NCI-H2081 (cell line): ENCODE data around the gene UNC80.
"Not testable (repeated sequence)": the region's sequence is repeated elsewhere in the genome, so short reads cannot be mapped to it uniquely, and the experiment has no call there.

ENCODE experiments used
- DNase-seq, 2 experiments: peaks; one replicate each; lab custom pipeline; 2025; lab: John Stamatoyannopoulos, UW

The UNC80 gene, protein sequence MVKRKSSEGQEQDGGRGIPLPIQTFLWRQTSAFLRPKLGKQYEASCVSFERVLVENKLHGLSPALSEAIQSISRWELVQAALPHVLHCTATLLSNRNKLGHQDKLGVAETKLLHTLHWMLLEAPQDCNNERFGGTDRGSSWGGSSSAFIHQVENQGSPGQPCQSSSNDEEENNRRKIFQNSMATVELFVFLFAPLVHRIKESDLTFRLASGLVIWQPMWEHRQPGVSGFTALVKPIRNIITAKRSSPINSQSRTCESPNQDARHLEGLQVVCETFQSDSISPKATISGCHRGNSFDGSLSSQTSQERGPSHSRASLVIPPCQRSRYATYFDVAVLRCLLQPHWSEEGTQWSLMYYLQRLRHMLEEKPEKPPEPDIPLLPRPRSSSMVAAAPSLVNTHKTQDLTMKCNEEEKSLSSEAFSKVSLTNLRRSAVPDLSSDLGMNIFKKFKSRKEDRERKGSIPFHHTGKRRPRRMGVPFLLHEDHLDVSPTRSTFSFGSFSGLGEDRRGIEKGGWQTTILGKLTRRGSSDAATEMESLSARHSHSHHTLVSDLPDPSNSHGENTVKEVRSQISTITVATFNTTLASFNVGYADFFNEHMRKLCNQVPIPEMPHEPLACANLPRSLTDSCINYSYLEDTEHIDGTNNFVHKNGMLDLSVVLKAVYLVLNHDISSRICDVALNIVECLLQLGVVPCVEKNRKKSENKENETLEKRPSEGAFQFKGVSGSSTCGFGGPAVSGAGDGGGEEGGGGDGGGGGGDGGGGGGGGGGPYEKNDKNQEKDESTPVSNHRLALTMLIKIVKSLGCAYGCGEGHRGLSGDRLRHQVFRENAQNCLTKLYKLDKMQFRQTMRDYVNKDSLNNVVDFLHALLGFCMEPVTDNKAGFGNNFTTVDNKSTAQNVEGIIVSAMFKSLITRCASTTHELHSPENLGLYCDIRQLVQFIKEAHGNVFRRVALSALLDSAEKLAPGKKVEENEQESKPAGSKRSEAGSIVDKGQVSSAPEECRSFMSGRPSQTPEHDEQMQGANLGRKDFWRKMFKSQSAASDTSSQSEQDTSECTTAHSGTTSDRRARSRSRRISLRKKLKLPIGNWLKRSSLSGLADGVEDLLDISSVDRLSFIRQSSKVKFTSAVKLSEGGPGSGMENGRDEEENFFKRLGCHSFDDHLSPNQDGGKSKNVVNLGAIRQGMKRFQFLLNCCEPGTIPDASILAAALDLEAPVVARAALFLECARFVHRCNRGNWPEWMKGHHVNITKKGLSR (N-terminal part only)

GRCh38 chr2:209771474-209772289 is at the start of gene UNC80:
Gene UNC80 (plus strand): TSS chr2:209771832. CDS start chr2:209772073, 241 bp downstream.
- DNase-seq: peak; percentile 60 to 74

GRCh38 chr2:209726311-209726710 is 45.3 kb upstream of the UNC80 start:
- DNase-seq: no peak

DNA sequence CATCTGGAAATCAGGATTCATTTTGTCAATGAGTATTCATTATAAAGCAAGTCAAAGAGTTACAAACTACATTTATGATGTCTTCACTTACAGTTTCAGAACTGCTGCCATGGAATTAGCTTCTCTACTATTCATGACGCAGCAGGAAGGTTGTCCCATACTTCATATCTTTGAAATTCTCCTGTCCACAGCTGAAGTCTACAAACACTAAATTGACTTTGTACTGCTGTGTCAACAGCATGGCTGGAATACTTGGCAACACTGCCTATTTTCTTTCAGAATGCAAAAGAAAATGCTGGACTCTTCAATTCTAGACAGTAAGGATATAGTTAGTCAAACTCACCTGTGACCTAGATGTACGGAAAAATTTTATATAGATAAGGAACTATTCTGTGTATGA is 44.6 kb upstream of the UNC80 start:
- no peak for DNase-seq

DNA sequence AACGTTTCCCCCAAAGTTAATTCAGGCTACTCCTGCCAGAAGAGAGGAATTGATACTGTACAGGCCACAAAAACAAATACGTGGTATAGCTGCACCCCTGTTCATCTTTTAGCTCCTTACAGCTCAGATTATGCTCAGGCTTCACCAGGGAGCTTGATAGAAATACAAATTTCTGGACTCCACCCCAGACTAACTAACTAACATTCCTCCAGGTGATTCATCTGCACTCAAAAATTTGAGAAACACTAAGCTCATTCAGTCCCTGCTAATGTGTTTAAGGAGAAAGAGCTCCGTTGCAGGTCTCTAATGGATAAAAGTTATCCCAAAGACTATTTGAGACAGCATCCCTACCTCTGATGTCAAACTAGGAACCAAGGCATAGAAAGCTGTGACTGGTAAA is 36.8 kb upstream of the UNC80 start:
- no peak for DNase-seq

- no peak for DNase-seq
These were observed 29.7 kb upstream of the UNC80 start for GRCh38 chr2:209741953-209742352.

DNA sequence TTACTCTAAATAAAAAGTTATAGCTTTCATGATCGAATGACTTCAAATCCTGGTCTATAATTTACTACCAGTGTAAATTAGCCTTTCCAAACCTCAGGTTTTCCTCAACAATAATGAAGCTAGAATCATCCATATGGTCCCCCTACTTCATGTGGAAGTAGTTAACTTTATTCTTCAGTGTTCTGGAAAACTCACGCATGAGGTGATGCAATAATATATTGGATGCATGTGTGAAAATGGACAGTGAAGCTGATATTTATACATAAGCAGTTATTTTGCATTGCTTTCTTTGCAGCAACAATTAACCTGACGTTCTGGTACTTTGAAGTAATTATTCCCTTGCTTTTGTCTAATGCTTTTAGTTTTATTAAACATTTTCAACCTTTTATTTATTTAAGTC is 18.6 kb upstream of the UNC80 start:
- DNase-seq: no peak

GRCh38 chr2:209757163-209757562 is 14.5 kb upstream of the UNC80 start:
- no peak for DNase-seq

GRCh38 chr2:209761566-209761965 is 10.1 kb upstream of the UNC80 start:
- DNase-seq: no peak

GRCh38 chr2:209762563-209762962 is 9.1 kb upstream of the UNC80 start:
- DNase-seq: no peak

DNA sequence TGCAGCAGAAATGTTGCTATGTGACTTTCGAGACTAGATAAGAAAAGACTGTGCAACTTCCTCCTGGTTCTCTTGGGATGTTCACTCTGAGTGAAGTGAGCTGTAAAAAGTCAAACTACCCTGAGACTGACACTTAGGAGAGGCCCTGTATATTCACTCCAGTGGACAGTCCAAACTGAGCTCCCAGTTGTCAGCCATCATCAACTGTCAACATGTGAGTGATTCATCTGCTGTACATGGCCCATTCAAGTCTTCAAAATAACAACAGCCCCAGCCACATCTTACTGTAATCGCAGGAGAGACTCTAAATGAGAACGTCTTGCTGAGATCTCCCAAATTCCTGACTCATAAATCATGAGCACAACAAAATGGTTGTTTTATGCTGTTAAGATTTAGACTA is 8.5 kb upstream of the UNC80 start:
- no peak for DNase-seq

- DNase-seq: no peak
These were observed 5.0 kb upstream of the UNC80 start for GRCh38 chr2:209766613-209767012.

GRCh38 chr2:209767316-209767715 is 4.3 kb upstream of the UNC80 start:
- DNase-seq: no peak

DNA sequence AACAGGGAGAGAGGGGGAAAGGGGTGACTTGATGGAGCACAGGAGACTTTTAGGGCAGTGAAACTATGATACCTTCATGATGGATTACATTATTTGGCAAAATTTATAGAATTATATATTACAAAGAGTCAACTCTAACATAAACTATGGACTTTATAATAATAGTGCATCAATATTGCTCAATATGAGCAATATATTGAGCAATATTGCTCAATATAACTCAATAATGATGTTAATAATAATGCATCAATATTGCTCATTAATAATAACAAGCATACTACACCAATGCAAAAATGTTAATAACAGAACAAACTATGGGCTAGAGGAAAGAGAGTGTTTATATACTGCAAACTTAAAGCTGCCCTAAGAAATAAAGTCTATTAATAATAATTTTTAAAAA is 3.1 kb upstream of the UNC80 start:
- no peak for DNase-seq

DNA sequence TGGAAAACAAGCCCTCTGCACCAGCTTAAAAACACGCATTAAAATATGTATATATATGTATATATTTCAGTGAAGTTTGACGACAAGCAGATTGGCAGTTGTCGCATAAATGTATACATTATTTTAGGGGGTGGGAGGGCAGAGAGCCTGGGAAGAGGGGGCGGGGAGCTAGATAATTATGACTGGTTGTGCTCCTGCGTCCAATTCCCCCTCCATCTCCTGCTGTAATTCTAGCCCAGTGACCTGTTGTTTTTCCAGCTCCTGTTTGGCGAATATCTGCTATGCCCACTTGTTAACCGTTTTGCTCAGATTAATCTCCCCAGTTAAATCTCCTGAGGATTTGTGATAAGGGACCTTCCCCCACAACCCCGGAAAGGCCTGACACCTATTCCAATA is 656 bp downstream of the UNC80 start:
- peak; percentile 50 to 77 for DNase-seq

GRCh38 chr2:209773377-209773776 is 1.7 kb downstream of the UNC80 start:
- DNase-seq: peak; percentile 36 to 58

GRCh38 chr2:209787416-209787815 is 15.8 kb downstream of the UNC80 start:
- no peak for DNase-seq

DNA sequence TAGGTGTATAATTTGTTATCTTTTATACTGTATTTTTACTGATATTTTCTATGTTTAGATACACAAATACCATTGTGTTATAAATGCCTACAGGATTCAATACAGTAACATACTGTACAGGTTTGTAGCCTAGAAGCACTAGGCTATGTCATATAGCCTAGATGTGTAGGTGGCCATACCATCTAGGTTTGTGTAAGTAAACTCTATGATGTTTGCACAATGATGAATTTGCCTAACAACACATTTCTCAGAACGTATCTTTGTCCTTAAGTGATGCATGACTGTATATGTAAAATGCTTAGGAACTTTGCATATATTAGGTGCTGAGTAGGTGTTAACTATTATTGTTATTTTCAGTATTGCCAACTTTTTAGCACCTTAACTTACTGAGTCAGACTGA is 17.3 kb downstream of the UNC80 start:
- DNase-seq: no peak

DNA sequence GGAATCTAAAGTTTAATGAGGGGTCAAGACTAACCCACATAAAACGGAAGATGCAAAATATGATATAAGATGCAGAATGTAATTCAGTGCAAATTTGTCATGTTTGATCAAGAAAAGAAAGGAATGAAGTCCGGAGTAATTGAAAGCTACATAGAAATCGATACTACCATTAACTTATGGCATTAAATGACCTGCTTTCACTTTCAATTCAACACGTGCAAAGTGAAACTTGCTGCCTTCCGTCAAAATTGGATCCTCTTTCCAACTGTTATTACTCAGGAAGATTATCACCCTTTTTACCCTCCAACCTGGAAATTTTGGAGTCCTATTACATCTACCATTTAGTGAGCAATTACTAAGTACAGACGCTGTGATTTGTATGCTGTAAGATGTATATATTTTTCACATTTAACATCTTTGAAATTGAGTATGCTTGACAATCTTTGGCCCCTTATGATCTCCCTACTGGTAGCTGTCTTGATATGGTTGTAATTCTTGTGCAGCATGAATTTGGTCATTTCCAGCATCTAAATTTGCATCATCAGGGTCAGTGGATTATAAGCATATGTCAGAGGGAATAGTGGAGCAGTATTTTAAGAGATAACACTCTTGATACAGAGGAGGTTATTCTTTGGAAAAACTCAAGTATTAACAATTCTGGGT is 18.6 kb downstream of the UNC80 start:
- DNase-seq: no peak

- DNase-seq: no peak
These were observed 19.5 kb downstream of the UNC80 start for GRCh38 chr2:209791151-209791550.

- DNase-seq: not testable (repeated sequence)
These were observed 23.8 kb downstream of the UNC80 start for GRCh38 chr2:209795425-209795824.

GRCh38 chr2:209805351-209805750 is 33.7 kb downstream of the UNC80 start:
- no peak for DNase-seq
